ENCODE results near the gene PPA1.
"Not testable (repeated sequence)": the region's sequence is repeated elsewhere in the genome, so short reads cannot be mapped to it uniquely, and the experiment has no call there.

PPA1 gene

GRCh38 chr10:70253878-70254765, 20.9 kb upstream of the PPA1 start:
- DNase-seq: no peak

DNA sequence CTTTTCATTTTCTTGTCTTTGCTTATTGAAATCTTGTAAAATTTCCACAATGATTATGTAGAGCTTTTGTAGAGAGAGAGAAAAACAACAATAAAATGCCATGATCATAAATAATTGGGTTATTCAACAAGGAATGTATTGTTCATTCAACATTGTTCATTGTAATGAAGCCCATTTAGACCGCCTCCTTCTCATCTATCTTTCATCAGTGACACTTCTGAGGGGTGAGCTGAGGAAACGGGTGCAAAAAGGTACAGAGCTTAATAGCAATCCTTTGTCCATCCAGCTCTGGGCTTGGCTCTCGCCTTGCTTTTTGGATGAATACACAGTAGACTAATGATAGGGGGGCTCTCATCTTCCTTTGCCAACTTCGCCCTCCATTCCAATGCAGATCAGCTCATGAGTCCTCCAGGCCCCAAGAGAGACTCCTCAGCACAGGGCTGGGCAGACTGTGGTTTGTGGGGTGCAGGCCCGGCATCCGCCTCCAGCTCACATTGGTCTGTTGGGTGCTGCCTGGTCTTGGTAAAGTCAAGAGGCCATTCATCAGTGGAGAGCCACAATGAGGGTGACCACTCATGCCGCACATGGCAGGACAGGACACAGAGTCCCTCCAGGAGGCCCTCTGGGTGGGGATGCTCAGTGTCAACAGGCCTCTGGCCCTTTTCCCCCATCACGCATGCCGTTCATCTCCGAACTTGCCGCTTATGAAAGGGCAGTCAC, 17.9 kb upstream of the PPA1 start:
- DNase-seq: no peak

- no peak for DNase-seq
These were observed 14.1 kb upstream of the PPA1 start for GRCh38 chr10:70247360-70247759.

DNA sequence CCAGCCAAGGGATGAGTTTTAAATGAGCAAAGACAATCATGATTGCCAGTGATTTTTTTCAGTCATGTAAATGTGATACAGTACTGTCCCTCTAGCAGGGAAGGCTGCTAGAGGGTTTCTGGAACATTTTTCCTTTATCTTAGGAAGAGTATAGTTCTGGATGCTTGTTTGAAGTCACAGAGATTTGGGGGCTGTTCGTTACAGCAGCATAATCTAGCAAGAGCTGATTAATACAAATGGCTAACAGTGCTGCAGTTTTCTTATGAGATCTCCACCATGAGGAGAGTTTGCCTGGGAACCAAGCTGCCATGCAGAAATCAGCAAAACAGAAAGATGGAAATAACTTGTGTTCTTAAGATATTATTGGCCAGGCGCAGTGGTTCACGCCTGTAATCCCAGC, 7.9 kb upstream of the PPA1 start:
- no peak for DNase-seq

DNA sequence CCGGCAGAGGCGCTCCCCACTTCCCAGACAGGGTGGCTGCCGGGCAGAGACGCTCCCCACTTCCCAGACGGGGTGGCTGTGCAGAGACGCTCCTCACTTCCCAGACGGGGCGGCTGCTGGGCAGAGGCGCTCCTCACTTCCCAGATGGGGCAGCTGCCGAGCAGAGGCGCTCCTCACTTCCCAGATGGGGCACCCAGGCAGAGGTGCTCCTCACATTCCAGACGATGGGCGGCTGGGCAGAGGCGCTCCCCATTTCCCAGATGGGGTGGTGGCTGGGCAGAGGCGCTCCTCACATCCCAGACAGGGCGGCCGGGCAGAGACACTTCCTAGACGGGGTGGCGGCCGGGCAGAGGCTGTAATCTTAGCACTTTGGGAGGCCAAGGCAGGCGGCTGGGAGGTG, 6.8 kb upstream of the PPA1 start:
- DNase-seq: not testable (repeated sequence)

DNA sequence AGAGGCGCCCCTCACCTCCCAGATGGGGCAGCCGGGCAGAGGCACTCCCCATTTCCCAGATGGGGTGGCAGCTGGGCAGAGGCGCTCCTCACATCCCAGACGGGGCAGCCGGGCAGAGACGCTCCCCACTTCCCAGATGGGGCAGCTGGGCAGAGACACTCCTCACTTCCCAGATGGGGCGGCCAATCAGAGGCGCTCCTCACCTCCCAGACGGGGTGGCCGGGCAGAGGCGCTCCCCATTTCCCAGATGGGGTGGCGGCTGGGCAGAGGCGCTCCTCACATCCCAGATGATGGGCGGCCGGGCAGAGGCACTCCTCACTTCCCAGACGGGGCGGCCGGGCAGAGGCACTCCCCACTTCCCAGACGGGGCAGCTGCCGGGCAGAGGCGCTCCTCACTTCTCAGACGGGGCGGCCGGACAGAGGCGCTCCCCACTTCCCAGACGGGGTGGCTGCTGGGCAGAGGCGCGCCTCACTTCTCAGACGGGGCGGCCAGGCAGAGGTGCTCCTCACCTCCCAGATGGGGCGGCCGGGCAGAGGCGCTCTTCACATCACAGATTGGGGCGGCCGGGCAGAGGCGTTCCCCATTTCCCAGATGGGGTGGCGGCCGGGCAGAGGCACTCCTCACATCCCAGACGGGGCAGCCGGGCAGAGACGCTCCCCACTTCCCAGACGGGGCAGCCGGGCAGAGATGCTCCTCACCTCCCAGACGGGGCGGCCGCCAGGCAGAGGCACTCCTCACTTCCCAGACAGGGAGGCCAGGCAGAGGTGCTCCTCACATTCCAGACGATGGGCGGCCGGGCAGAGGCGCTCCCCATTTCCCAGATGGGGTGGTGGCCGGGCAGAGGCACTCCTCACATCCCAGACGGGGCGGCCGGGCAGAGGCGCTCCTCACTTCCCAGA, 6.1 kb upstream of the PPA1 start:
- DNase-seq: not testable (repeated sequence)

DNA sequence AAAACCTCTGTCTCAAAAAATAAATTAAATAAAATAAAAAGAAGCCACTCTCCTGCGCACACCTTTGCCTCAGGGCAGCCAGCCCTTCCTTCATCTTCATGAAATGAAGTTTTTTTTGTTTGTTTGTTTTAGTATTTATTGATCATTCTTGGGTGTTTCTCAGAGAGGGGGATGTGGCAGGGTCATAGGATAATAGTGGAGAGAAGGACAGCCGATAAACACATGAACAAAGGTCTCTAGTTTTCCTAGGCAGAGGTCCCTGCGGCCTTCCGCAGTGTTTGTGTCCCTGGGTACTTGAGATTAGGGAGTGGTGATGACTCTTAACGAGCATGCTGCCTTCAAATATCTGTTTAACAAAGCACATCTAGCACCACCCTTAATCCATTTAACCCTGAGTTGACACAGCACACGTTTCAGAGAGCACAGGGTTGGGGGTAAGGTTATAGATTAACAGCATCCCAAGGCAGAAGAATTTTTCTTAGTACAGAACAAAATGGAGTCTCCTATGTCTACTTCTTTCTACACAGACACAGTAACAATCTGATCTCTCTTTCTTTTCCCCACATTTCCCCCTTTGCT, 4.8 kb upstream of the PPA1 start:
- not testable (repeated sequence) for DNase-seq

- no peak for DNase-seq
These were observed 1.6 kb upstream of the PPA1 start for GRCh38 chr10:70234668-70235447.

DNA sequence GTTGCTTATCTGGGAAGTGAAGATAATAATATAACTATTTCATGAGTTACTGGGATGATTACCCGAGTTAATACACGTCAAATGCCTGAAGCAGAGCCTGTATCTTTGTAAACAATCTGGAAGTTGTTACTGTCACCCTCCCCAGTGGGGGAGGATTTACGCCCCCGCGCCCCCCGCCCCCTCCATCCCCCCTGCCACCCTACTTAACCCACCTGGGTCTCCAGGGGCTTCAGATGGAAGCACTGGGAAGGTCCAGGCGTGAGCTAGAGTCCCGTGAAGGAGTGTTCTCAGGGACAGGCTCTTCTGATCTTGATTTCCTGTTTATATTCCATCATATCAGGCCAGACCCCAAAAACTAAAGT, 691 bp upstream of the PPA1 start:
- no peak for DNase-seq

GRCh38 chr10:70232859-70233108, 445 bp downstream of the PPA1 start:
- DNase-seq: peak in 1 of 2 experiments; percentile 8

DNA sequence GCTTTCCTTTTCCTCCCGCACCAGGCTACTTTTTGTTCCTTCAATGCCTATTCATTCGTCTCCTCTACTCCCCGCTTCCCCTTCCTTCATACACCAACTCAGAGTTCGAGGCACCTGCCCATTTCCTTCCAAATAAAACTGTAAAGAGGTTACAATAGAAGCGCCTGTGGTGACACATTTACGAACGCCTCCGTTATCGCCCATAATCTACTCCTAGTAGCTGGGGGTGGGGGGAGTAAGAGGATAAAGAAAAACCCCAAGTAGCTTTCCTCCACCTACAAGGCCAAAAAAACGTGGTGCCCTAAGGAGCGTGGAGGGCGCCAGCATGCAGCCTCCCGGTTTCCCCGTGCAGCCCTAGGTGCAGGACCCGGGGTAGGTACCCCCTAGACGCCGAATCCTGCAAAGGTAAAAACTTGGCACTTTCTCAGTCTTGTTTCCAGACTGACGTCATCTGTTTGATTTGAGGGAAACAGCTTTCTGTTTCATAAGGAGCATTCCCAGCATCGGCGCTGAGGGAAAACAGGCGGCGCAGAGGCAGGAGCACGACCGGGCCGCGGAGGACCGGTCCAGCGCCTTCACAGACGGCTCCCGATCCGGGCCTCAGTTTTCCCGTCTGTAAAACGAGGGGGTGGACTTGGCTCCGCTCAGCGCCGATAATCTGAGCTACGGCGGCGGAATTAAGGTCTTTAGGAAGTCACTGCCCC, 922 bp downstream of the PPA1 start:
- DNase-seq: peak; percentile 21 to 43

DNA sequence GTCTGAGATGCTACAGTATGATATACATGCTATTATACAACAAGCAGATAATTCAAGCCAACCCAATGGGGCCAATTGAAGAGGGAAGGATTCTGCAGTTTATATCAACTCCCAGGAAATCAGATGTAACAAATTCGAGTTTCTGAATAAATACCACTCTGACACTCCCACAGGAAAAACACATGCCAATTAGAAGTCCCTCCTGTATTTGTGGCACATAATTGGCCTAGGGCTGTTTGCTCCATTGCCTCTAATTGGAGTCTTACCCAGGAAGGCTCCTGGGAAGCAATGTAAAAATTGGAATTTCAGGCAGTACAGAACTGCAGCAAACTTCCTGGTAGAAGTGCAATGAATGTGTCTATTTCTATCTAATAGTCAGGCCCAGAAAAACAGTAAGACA, 4.7 kb downstream of the PPA1 start:
- no peak for DNase-seq

GRCh38 chr10:70227548-70228320, 5.5 kb downstream of the PPA1 start:
- DNase-seq: no peak

DNA sequence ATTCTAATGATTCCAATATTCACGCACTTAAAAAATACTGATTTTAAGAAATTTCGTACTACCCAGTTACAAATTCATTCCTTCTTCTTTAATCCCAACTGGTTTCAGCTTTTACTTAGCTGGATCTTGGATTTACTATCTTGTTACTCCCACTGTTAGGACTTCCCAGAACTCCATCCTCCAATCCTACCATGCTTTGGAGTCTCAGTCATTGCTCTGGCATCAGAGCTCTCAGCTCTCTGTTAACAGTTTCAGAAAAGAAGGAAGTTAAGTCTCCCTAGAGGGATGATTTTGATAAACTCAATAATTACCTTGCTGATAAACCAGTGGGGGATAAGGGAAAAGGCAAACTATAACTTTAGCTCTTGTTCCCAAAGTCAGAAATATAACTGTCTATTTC, 9.5 kb downstream of the PPA1 start:
- no peak for DNase-seq

DNA sequence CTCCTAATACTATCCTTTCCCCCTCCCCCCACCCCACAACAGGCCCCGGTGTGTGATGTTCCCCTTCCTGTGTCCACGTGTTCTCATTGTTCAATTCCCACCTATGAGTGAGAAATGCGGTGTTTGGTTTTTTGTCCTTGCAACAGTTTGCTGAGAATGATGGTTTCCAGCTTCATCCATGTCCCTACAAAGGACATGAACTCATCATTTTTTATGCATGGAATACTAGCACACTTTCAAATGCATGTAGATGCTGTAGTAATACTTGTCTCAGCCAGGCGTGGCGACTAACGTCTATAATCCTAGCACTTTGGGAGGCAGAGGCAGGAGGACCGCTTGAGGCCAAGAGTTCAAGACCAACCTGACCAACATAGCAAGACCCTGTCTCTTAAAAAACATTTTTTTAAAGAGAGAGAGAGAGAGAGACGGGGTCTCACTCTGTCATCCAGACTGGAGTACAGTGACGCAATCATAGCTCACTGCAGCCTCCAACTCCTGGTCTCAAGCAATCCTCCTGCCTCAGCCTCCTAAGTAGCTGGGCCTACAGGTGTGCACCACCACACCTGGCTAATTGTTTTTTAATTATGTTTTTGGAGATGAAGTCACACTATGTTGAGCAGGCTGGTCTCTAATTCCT, 10.3 kb downstream of the PPA1 start:
- DNase-seq: not testable (repeated sequence)

GRCh38 chr10:70222340-70222794, 10.9 kb downstream of the PPA1 start:
- DNase-seq: peak; percentile 4 to 19

- no peak for DNase-seq
These were observed 12.2 kb downstream of the PPA1 start for GRCh38 chr10:70221030-70221429.

DNA sequence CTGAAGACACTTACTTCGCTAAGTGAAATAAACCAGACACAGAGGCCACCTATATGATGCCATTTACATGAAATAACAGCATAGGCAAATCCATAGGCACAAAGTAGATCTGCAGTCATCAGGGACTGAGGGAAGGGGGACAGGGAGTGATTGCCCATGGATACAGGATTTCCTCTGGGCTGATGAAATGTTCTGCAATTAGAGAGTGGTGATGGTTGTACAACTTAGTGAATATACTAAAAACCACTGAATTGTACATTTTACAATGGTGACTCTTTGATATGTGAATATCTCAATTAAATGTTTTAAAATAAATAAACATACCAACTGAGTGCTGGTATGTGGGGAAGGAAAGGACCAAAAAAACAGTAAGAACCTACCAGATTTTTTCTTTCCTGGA, 20.4 kb downstream of the PPA1 start:
- no peak for DNase-seq

DNA sequence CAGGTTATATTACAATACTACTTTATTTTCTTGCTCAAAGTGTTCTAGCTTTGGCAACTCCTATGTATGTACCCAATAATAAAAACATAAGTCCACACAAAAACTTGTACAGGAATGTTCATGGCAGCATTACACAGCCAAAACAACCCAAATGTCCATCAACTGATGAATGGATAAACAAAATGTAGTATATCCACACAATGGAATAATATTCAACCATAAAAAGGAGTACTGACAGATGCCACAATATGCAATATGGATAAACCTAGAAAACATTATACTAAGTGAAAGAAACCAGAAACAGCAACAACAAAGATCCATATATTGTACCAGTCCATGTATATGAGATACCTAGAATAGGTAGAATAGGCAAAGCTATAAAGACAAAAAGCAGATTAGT, 21.0 kb downstream of the PPA1 start:
- DNase-seq: no peak

DNA sequence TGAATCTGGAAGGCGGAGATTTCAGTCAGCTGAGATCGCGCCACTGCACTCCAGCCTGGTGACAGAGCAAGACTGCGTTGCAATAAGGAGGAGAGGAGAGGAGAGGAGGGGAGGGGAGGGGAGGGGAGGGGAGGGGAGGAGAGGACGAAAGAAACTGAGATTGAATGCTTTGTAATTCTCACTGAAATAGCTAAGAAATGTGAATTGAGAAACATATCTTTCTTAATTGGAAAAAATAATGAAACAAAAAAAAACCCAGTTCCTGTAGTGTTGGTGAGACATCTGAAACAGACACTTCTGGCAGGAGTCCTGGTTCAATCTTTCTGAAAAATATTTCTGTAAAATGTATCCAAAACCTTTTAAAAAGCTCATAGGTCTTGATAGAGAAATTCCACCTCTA, 26.5 kb downstream of the PPA1 start:
- DNase-seq: no peak

Measured in AML-193 (cell line).